ENCODE data around the gene RABL6.

RABL6 gene

GRCh38 chr9:136885950-136886578 is 78.3 kb downstream of the RABL6 start, which contains the start of gene TRAF2:
TSS of gene TRAF2 (plus strand) at chr9:136886516. CDS start at chr9:136898741, 12,225 bp downstream.
- peak; percentile 98 for DNase-seq

- peak; percentile 25 for DNase-seq
These were observed 79.2 kb downstream of the RABL6 start for GRCh38 chr9:136886610-136887597.

GRCh38 chr9:136888454-136888853 is 80.7 kb downstream of the RABL6 start:
- DNase-seq = no peak

- DNase-seq = no peak
These were observed 82.1 kb downstream of the RABL6 start for GRCh38 chr9:136889858-136890257.

- DNase-seq = no peak
These were observed 82.9 kb downstream of the RABL6 start for GRCh38 chr9:136890661-136891060.

Measured in CD4-positive, alpha-beta T cell treated with Interleukin-17A for 1 hour (primary cell).